ENCODE measurements around the gene PGBD1.

DNA sequence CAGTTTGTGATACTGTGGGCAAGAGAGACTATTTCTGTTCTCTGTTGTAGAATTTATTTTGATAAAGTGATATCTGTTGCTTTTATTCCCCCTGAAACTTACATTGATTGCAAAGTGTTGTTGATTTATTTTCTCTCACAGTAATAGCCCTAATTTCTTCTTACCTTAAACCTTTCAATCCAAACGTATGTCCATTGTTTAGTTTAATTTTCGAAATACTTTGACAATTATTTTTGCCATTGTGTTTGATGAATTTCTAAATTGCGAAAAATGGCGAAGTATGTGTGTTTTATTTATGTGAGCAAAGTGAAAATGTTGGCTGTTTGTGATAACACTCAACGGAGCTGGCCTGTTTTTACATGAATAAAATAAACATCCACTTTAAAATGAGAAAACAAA, 14.8 kb upstream of the PGBD1 start:
- no peak for TF ChIP-seq YY1 (IDR thresholded peaks at IDR 0.05; ENCODE audit: low read depth)
- TF ChIP-seq CREB1 (IDR thresholded peaks at IDR 0.05; ENCODE audit: low read depth), result no peak
- TF ChIP-seq RAD21 (IDR thresholded peaks at IDR 0.05; ENCODE audit: low read depth), result no peak
- no peak for TF ChIP-seq TCF12 (IDR thresholded peaks at IDR 0.05; ENCODE audit: low read depth)
- TF ChIP-seq TEAD4 (IDR thresholded peaks at IDR 0.05), result no peak
- no peak for TF ChIP-seq TAF1 (IDR thresholded peaks at IDR 0.05; ENCODE audit: low read depth)
- no peak for TF ChIP-seq EP300 (IDR thresholded peaks at IDR 0.05; ENCODE audit: borderline replicate concordance)
- TF ChIP-seq FOXM1 (IDR thresholded peaks at IDR 0.05; ENCODE audit: borderline replicate concordance, low read depth), result no peak
- TF ChIP-seq, protein P1, sequence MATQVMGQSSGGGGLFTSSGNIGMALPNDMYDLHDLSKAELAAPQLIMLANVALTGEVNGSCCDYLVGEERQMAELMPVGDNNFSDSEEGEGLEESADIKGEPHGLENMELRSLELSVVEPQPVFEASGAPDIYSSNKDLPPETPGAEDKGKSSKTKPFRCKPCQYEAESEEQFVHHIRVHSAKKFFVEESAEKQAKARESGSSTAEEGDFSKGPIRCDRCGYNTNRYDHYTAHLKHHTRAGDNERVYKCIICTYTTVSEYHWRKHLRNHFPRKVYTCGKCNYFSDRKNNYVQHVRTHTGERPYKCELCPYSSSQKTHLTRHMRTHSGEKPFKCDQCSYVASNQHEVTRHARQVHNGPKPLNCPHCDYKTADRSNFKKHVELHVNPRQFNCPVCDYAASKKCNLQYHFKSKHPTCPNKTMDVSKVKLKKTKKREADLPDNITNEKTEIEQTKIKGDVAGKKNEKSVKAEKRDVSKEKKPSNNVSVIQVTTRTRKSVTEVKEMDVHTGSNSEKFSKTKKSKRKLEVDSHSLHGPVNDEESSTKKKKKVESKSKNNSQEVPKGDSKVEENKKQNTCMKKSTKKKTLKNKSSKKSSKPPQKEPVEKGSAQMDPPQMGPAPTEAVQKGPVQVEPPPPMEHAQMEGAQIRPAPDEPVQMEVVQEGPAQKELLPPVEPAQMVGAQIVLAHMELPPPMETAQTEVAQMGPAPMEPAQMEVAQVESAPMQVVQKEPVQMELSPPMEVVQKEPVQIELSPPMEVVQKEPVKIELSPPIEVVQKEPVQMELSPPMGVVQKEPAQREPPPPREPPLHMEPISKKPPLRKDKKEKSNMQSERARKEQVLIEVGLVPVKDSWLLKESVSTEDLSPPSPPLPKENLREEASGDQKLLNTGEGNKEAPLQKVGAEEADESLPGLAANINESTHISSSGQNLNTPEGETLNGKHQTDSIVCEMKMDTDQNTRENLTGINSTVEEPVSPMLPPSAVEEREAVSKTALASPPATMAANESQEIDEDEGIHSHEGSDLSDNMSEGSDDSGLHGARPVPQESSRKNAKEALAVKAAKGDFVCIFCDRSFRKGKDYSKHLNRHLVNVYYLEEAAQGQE (IDR thresholded peaks at IDR 0.05; ENCODE audit: low read depth), result no peak
- no peak for TF ChIP-seq MAX (IDR thresholded peaks at IDR 0.05)
- TF ChIP-seq CEBPB (IDR thresholded peaks at IDR 0.05), result no peak

Measured in Ishikawa (cell line).